K562 (cell line): ENCODE results near the gene TSEN34. TPM values are rescaled to one million over a fixed set of nuclear protein-coding genes. Genes with fewer than 3 reads are reported as not detected.

Experiments
- ATF6 ChIP-seq: sonication (generic); formaldehyde crosslinking; IDR thresholded peaks from 2 replicates; pipeline ENCODE4 v1.4.0; 2020; ENCODE audit warnings: mild to moderate bottlenecking, missing genetic modification reagents
- DACH1 ChIP-seq: fragments of 450-650 bp; IDR thresholded peaks from 2 replicates; pipeline ENCODE4 v1.6.1; 2018; ENCODE audit not compliant: partially characterized antibody
- DNMT1 ChIP-seq: fragments of 450-650 bp; IDR thresholded peaks from 2 replicates; pipeline ENCODE4 v1.6.1; 2016; ENCODE audit warnings: antibody characterized with exemption, mild to moderate bottlenecking
- EP400 ChIP-seq: fragments of 450-650 bp; IDR thresholded peaks from 2 replicates; pipeline ENCODE4 v1.6.1; 2017; ENCODE audit warnings: antibody characterized with exemption, mild to moderate bottlenecking, moderate library complexity
- FOS ChIP-seq: IDR thresholded peaks from 3 replicates; pipeline ENCODE4 v1.6.1; 2011; ENCODE audit not compliant: insufficient read length; ENCODE audit errors: extremely low read depth
- GTF2E2 ChIP-seq: fragments of 200-800 bp; sonication (Bioruptor generic); IDR thresholded peaks from 2 replicates; pipeline ENCODE4 v1.6.1; 2016; ENCODE audit warnings: missing genetic modification characterization, missing compliant biosample characterization
- MIER1 ChIP-seq: fragments of 450-650 bp; IDR thresholded peaks from 2 replicates; pipeline ENCODE4 v1.6.1; 2016; ENCODE audit warnings: antibody characterized with exemption, mild to moderate bottlenecking, low read depth
- MXI1 ChIP-seq: IDR thresholded peaks from 2 replicates; pipeline ENCODE4 v1.6.1; 2011; ENCODE audit warnings: low read depth, mild to moderate bottlenecking, improper control_type of control experiment, low read length
- NEUROD1 ChIP-seq: fragments of 150-350 bp; IDR thresholded peaks from 2 replicates; pipeline ENCODE4 v1.6.1; 2014; ENCODE audit warnings: borderline replicate concordance, low read length, low read depth; ENCODE audit not compliant: partially characterized antibody
- POLR2G ChIP-seq: fragments of 200-400 bp; formaldehyde crosslinking; IDR thresholded peaks from 2 replicates; pipeline ENCODE4 v1.6.1; 2017; ENCODE audit warnings: low read depth, mild to moderate bottlenecking, antibody characterized with exemption, low read length, moderate library complexity
- PTBP1 ChIP-seq: fragments of 200-400 bp; formaldehyde crosslinking; IDR thresholded peaks from 2 replicates; pipeline ENCODE4 v1.6.1; 2017; ENCODE audit warnings: low read depth, low read length
- RBM22 ChIP-seq: fragments of 200-400 bp; formaldehyde crosslinking; IDR thresholded peaks from 2 replicates; pipeline ENCODE4 v1.6.1; 2018; ENCODE audit warnings: low read length, low read depth; ENCODE audit not compliant: poor library complexity, severe bottlenecking
- TOE1 ChIP-seq, 2 experiments: fragments of 450-650 bp in 1 of 2; sonication (generic) in 1 of 2; formaldehyde crosslinking in 1 of 2; IDR thresholded peaks; 2 replicates each; pipeline versions ENCODE4 v1.7.1 to v1.8.0; 2016 to 2022; ENCODE audit warnings: borderline replicate concordance in 2 of 2, mild to moderate bottlenecking in 2 of 2, antibody characterized with exemption in 1 of 2, inconsistent platforms in 1 of 2, low read depth in 1 of 2, missing genetic modification reagents in 1 of 2, moderate library complexity in 1 of 2
- polyA plus RNA-seq, 8 experiments: library from polyadenylated mRNA; depleted of rRNA in 4 of 8; stranded (reverse) in 5 of 8; unstranded in 3 of 8; fragments of >200 nt; fragmentation: Nextera tagmentation in 2 of 8; fragmentation: Illumina TruSeq in 1 of 8; extraction: Ambion mirVana in 2 of 8; extraction: Trizol in 1 of 8; gene quantifications; 2 replicates each; pipeline versions ENCODE4 v1.2.1 to v1.2.3, GENCODE V29; 2011 to 2014; ENCODE audit warnings: inconsistent platforms in 1 of 8, missing spikeins in 1 of 8
- total RNA-seq, 7 experiments: library from RNA; depleted of rRNA in 6 of 7; stranded (reverse); fragments of >200 nt in 6 of 7; fragmentation: Illumina TruSeq in 2 of 7; extraction: Trizol in 2 of 7; gene quantifications; 2 replicates each; pipeline versions ENCODE4 v1.2.1 to v1.2.3, GENCODE V29; 2011 to 2021; ENCODE audit warnings: low replicate concordance in 1 of 7
- TF ChIP-seq, protein P1 (sequence below): fragments of 200-600 bp; sonication (generic); IDR thresholded peaks from one replicate; pipeline ENCODE4 v1.6.1; 2012; ENCODE audit warnings: mild to moderate bottlenecking, low read depth, low read length, inconsistent platforms

The TSEN34 gene
- total and polyA plus RNA-seq, 9 of the 15 experiments (the other 6 are each of a cell fraction or from before 2014, with no cell fraction given), result 3.1 to 57.6 (median 29.5) TPM

- TF ChIP-seq TOE1 (IDR thresholded peaks at IDR 0.05; ENCODE audit: borderline replicate concordance) (no peak), TOE1 (CRISPR knock-in tag; IDR thresholded peaks at IDR 0.05; ENCODE audit: borderline replicate concordance, low read depth) (no peak), MXI1 (0 out of 2 replicates have a peak, but pooled peaks have one; percentile 1), NEUROD1 (no peak), FOS (no peak), MIER1 (no peak), POLR2G (peak; percentile 89), DNMT1 (no peak), EP400 (no peak), GTF2E2 (tag) (peak; percentile 16; the same call in 1 of the 2 replicates), RBM22 (peak; percentile 88), PTBP1 (peak; percentile 18; the same call in 1 of the 2 replicates), ATF6 (CRISPR knock-in tag) (no peak), DACH1 (no peak)
- TF ChIP-seq, protein P1, sequence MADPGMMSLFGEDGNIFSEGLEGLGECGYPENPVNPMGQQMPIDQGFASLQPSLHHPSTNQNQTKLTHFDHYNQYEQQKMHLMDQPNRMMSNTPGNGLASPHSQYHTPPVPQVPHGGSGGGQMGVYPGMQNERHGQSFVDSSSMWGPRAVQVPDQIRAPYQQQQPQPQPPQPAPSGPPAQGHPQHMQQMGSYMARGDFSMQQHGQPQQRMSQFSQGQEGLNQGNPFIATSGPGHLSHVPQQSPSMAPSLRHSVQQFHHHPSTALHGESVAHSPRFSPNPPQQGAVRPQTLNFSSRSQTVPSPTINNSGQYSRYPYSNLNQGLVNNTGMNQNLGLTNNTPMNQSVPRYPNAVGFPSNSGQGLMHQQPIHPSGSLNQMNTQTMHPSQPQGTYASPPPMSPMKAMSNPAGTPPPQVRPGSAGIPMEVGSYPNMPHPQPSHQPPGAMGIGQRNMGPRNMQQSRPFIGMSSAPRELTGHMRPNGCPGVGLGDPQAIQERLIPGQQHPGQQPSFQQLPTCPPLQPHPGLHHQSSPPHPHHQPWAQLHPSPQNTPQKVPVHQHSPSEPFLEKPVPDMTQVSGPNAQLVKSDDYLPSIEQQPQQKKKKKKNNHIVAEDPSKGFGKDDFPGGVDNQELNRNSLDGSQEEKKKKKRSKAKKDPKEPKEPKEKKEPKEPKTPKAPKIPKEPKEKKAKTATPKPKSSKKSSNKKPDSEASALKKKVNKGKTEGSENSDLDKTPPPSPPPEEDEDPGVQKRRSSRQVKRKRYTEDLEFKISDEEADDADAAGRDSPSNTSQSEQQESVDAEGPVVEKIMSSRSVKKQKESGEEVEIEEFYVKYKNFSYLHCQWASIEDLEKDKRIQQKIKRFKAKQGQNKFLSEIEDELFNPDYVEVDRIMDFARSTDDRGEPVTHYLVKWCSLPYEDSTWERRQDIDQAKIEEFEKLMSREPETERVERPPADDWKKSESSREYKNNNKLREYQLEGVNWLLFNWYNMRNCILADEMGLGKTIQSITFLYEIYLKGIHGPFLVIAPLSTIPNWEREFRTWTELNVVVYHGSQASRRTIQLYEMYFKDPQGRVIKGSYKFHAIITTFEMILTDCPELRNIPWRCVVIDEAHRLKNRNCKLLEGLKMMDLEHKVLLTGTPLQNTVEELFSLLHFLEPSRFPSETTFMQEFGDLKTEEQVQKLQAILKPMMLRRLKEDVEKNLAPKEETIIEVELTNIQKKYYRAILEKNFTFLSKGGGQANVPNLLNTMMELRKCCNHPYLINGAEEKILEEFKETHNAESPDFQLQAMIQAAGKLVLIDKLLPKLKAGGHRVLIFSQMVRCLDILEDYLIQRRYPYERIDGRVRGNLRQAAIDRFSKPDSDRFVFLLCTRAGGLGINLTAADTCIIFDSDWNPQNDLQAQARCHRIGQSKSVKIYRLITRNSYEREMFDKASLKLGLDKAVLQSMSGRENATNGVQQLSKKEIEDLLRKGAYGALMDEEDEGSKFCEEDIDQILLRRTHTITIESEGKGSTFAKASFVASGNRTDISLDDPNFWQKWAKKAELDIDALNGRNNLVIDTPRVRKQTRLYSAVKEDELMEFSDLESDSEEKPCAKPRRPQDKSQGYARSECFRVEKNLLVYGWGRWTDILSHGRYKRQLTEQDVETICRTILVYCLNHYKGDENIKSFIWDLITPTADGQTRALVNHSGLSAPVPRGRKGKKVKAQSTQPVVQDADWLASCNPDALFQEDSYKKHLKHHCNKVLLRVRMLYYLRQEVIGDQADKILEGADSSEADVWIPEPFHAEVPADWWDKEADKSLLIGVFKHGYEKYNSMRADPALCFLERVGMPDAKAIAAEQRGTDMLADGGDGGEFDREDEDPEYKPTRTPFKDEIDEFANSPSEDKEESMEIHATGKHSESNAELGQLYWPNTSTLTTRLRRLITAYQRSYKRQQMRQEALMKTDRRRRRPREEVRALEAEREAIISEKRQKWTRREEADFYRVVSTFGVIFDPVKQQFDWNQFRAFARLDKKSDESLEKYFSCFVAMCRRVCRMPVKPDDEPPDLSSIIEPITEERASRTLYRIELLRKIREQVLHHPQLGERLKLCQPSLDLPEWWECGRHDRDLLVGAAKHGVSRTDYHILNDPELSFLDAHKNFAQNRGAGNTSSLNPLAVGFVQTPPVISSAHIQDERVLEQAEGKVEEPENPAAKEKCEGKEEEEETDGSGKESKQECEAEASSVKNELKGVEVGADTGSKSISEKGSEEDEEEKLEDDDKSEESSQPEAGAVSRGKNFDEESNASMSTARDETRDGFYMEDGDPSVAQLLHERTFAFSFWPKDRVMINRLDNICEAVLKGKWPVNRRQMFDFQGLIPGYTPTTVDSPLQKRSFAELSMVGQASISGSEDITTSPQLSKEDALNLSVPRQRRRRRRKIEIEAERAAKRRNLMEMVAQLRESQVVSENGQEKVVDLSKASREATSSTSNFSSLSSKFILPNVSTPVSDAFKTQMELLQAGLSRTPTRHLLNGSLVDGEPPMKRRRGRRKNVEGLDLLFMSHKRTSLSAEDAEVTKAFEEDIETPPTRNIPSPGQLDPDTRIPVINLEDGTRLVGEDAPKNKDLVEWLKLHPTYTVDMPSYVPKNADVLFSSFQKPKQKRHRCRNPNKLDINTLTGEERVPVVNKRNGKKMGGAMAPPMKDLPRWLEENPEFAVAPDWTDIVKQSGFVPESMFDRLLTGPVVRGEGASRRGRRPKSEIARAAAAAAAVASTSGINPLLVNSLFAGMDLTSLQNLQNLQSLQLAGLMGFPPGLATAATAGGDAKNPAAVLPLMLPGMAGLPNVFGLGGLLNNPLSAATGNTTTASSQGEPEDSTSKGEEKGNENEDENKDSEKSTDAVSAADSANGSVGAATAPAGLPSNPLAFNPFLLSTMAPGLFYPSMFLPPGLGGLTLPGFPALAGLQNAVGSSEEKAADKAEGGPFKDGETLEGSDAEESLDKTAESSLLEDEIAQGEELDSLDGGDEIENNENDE, result peak; percentile 55
Observed at GRCh38 chr19:54209058-54209810, 18.1 kb downstream of the TSEN34 start (continued).
